DMS53 (cell line): ENCODE measurements around the gene CLSTN1.
"Not testable (repeated sequence)": the region's sequence is repeated elsewhere in the genome, so short reads cannot be mapped to it uniquely, and the experiment has no call there.

Experiments
- DNase-seq: peaks from one replicate; lab custom pipeline; 2025; lab: John Stamatoyannopoulos, UW

CLSTN1 gene

GRCh38 chr1:9761855-9762254, 61.9 kb downstream of the CLSTN1 start:
- no peak for DNase-seq

GRCh38 chr1:9760824-9761223, 62.9 kb downstream of the CLSTN1 start:
- DNase-seq = no peak

- DNase-seq = no peak
These were observed 63.8 kb downstream of the CLSTN1 start for GRCh38 chr1:9759939-9760338.

GRCh38 chr1:9758559-9759121, 65.1 kb downstream of the CLSTN1 start:
- no peak for DNase-seq

GRCh38 chr1:9755441-9755995, 68.2 kb downstream of the CLSTN1 start:
- DNase-seq = no peak

GRCh38 chr1:9753121-9753531, 70.6 kb downstream of the CLSTN1 start:
- DNase-seq = no peak

GRCh38 chr1:9751971-9752370, 71.8 kb downstream of the CLSTN1 start:
- DNase-seq = no peak

GRCh38 chr1:9749361-9749760, 74.4 kb downstream of the CLSTN1 start:
- no peak for DNase-seq

- DNase-seq = not testable (repeated sequence)
These were observed 75.4 kb downstream of the CLSTN1 start for GRCh38 chr1:9748391-9748790.

- DNase-seq = no peak
These were observed 77.1 kb downstream of the CLSTN1 start for GRCh38 chr1:9746651-9747050.

- DNase-seq = no peak
These were observed 77.6 kb downstream of the CLSTN1 start for GRCh38 chr1:9746211-9746610.

- DNase-seq = no peak
These were observed 79.5 kb downstream of the CLSTN1 start for GRCh38 chr1:9744106-9744799.

GRCh38 chr1:9737671-9738070, 86.1 kb downstream of the CLSTN1 start:
- no peak for DNase-seq

- no peak for DNase-seq
These were observed 86.7 kb downstream of the CLSTN1 start for GRCh38 chr1:9737057-9737456.

GRCh38 chr1:9736241-9736640, 87.5 kb downstream of the CLSTN1 start:
- DNase-seq = no peak

GRCh38 chr1:9735800-9736199, 88.0 kb downstream of the CLSTN1 start:
- DNase-seq = no peak

- DNase-seq = no peak
These were observed 90.5 kb downstream of the CLSTN1 start for GRCh38 chr1:9733160-9733789.

GRCh38 chr1:9732123-9732971, 91.4 kb downstream of the CLSTN1 start:
- DNase-seq = no peak

GRCh38 chr1:9731561-9731960, 92.2 kb downstream of the CLSTN1 start:
- DNase-seq = no peak

- DNase-seq = no peak
These were observed 92.7 kb downstream of the CLSTN1 start for GRCh38 chr1:9731051-9731537.

- DNase-seq = no peak
These were observed 93.5 kb downstream of the CLSTN1 start for GRCh38 chr1:9730096-9730901.
